HG03139 (cell line): ENCODE data around the gene HOXA13.

Source experiments
- ATAC-seq: cut with Tn5 transposase; IDR thresholded peaks from one replicate; pipeline ENCODE4 v1.9.1; 2021; ENCODE audit not compliant: unreplicated experiment

The HOXA13 gene

GRCh38 chr7:27159266-27160144 is 40.4 kb downstream of the HOXA13 start:
- no peak for ATAC-seq

DNA sequence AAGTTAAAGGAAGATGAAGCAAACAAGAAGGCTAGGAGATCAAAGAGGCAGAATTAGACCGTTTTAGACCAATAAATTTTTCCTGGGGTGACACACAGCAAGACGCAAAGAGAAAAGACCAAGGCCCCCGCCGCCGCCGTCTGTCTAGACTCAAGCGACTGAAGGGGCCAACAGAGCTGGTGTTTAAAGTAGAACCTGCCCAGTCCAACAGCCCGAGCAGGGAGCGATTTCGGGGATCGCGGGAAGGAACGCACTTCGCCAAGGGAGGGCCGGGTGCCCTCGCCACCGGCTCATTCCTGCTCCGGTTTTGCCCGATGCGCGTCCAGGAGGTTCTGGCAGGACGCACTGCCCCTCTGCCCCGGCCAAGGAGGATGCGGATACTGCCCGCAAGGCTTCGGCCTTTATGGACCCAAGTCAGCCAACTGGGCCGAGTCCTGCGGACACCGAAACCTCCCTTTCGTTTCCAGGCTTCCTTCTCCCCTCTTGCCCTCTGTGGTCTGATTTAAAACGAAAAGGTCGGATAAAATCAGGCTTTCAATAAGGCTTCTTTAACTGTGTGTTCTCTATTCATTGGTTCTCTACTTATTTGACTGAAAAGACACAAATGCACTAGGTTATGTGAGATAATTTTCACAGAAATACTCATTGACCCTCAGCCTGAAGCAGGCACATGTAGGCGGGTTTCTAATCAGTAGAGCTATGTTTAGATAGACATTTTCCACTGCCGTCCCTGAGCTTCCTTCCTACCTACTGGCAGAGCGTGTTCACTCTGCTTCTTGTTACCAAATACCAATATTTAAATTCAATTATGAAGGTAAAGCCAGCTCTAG is 41.2 kb downstream of the HOXA13 start:
- no peak for ATAC-seq

DNA sequence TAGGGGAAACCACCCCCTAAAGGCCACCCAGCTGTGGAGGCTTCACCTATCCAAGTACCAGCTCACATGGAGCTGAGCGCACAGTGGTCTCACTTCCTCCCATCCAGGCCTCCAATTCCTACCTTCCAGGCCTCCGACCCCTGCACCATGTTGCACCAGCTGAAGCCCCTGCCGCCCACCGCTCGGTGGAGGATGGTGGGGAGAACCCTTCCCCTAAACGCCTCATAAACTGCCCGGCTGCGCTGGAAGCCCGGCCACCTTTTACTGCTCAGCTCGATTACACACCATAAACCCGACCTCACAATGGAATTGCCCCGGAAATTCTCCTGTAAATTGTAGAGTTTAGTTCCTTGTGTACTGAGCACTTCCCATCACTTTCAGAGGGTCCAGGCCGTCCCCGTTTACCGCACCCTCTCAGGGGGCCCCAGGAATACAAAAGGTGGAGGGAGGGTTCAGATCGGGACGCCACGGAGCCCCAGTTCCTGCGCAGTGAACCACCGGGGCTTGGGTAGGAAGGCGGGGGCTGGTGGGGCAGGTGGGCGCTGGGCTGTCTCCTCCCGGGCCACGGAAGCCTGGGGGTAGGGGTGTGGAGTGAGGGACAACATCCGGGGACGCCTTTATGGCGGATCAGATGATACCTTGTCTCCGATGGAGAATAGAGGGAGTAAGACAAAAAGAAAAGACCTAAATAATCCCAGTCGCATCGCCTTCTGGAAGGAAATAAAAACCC is 42.0 kb downstream of the HOXA13 start:
- ATAC-seq = no peak

DNA sequence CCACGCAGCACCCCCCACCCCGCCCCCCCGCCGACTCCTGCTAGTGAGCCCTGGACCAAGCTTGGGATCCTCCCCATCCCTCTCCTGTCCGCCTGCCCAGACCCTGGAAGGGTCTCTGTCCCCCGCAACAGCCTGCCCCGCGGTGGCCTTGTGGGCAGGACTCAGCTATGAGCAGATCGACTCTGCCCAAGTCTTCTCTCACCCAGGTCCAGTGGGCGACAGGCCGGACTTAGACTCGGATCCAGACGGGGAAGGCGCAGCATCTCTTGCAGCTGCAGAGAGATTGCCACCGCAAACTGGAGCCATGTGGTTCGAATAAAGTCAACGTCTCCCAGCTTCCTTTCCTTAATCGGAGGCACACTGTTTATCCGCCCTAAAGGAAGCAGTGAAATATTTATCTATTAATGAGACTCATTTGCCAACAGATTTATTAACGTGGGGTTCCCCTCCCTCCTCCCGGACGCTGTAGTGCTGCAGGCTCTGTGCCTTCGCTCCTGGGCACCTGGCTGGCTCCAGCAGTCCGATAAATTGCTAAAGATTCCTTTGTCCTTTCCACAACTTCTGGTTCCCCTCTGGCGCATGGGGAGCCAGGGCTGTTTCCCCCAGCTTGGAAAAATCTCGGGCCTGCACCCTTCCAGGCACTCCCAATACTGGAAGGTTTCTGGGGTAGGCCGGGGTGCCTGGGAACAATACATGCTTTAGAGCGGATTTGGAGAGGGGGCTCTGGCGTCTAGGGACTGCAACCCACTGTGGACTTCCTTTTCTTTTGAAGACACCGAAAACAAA is 42.8 kb downstream of the HOXA13 start:
- ATAC-seq = no peak

DNA sequence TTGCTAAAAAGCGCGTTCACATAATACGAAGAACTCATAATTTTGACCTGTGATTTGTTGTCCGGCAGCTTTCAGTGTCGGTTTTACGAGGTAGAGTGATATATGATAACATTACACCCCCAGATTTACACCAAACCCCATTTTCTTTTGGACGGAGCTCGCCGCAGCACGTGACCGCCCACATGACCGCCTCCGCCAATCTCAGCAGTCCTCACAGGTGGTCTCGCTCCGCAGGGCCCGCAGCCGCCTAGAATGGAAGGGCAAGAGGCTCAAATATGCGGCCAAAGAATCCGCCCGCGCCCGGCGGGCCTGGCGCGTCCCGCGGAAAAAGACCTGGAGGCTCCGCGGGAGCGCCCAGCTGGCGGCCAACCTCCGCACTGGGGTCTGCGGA is 43.4 kb downstream of the HOXA13 start, which contains the start of gene HOXA7:
Gene HOXA7, minus strand, starts transcription at position 168 of the 391 bp plus-strand sequence. Its CDS starts 130 bp downstream, at position 38.
- no peak for ATAC-seq

- ATAC-seq = no peak
Observed at GRCh38 chr7:27155816-27156507, 43.9 kb downstream of the HOXA13 start.

DNA sequence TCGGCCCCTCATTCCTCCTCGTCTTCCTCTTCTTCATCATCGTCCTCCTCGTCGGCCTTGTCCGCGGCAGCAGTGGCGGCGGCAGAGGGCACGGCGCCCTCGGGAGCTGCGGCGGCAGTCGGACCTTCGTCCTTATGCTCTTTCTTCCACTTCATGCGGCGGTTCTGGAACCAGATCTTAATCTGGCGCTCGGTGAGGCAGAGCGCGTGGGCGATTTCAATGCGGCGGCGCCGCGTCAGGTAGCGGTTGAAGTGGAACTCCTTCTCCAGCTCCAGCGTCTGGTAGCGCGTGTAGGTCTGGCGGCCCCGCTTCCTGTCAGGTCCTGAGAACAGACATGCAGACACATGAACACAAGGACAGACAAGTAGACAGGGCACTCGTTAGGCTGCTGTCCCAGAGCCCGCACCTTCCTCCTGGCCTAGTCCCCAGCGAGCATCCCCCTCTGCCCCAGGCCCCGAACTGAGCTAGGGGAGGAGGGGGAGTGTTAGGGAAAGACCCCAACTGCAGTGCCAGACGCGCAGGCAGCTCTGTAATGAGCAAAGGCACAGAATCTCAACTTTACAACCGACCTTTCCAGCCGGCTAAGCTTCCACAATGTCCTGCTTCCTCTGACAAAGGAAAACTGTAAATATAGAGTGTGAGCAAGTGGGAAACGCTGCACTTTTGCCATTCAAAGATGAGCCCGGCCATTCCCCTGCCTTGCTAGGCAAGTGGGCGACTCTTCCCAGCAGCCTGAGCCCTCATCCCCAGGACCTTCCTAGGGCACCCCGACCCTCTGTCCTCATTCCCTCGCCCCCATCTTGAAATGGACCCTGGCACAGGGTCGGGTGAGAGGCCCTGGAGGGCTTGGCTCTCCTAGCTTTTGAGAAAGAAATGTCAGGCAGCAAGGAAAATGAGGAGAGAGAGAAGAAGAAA is 44.7 kb downstream of the HOXA13 start:
- ATAC-seq = no peak

DNA sequence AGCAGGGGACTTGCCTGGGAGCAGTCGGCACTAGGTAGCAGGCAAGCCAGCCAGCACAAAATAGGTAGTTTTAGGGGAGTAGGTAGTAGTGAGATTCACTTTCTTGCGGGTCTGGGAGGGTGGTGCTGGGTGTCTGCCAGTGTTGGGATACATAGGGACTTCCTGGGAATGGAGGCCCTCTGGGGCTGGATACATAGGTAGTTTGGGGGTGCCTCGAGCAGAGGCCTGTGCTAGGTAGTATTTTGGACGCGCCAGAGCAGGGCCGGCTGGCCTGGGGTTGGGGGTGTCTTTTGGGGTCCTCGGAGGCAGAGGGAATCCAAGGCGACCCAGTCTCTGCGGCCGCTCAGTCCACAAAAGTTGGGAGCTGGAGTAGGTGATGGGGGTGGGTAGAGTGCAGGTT is 45.5 kb downstream of the HOXA13 start:
- ATAC-seq = no peak

- ATAC-seq = no peak
Observed at GRCh38 chr7:27153526-27153925, 46.4 kb downstream of the HOXA13 start.

DNA sequence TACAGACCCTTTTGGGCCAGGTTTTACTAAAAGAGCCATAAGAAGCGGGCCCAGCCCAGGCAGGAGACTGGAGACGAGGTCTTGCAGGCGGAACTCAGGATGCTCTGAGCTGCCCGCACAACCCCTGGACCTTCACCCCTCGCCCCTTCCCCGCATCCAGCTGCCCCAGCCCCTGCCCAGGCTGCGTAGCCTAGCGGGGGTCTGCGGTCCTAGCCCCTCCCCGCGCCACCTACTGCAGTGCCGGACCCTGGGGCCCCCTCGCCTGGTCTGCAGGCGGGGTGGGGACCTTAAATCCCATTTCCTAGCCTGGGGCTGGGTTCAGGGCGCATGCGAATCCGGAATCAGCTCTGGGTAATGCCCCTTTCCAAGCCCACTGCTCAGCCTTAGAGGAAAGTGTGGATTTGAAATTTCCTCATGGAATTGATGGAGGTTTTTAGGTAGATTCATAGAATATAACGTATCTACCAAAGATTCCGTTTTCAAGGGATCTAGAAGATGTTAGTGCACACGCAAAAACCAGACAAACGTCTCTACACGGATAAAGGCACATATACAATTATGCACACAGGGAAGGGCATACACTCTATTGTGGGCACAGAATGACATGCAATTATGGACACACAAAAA is 47.0 kb downstream of the HOXA13 start:
- ATAC-seq = no peak

- no peak for ATAC-seq
Observed at GRCh38 chr7:27151931-27152815, 47.7 kb downstream of the HOXA13 start, which contains the start of gene HOXA3. Gene HOXA3, minus strand, starts transcription at chr7:27152583. Its CDS starts 41,943 bp downstream, at chr7:27110640.

DNA sequence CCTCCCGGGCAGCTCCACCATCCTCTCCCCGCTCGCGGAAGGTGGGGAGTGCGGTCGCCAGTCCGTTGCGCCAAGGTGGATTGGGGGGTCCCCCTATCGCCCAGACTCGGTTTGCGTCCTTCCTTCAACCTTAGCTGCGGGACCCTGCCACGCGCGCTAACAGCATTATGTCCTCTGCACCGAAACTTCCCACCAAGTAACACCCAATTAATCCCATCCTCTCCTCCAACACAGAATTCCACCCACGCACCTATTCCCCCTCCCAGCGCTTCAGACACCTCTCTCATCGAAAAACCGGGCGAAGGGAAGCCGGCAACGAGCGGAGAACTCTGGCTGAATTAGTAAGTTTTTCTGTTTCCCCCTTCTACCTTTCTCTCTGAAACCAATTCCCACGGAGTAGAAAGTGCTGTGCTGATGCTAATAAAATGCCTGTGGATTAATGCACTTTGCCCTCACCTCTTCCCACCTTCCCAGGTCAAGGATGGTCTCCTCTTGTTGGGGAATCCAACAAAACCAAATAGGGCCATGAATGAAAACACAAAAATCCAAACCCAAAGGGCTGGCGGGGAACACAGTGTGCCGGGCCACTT is 48.5 kb downstream of the HOXA13 start:
- no peak for ATAC-seq

- peak; percentile 72 for ATAC-seq
Observed at GRCh38 chr7:27150568-27151340, 49.1 kb downstream of the HOXA13 start.

DNA sequence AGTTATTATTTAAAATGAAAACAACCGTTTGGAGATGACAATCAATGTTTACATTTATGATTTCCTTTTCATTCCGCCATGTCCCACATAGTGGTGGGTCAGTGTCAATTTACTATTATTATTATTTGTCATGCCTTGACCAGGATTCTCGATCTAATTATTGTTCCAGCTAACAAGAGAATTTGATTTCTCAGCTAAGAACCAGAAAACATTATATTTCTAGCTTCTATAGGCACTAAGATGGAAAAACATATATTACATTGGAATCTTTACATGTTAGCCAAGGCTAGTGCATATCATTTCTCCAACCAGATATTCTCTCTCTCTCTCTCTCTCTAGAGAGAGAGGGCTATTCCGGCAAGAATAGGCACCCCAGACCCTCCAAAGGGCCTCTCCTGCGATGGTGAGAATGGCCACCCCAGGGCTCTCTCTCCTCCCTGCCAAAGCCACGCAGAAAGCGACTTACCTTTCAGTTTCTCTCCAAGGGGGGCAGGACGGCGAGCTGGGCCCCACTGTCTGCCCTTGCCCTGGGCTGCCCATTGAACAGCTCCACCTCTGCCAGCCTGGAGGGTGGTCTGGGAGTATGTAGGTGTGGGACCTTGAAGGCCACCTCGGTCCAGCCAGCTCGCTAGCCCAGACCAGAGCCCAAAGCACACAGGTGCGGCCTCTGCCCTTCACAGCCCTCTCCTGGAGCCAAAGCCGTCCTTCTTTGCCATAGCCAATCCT is 49.9 kb downstream of the HOXA13 start:
- ATAC-seq = no peak
